Large intestine (tissue), 3 donors: ENCODE measurements around the gene KCNJ6. TPM values are rescaled to one million over a fixed set of nuclear protein-coding genes. Genes with fewer than 3 reads are reported as not detected.

Experiments
- DNase-seq, 2 donors: peaks; one replicate each; pipeline versions ENCODE4 v3.0.0 to v3.0.0-alpha.2; 2013
- H3K27ac ChIP-seq: one replicate; pipeline ENCODE4 v1.5.1; 2013; ENCODE audit warnings: low read length
- H3K27me3 ChIP-seq: 2 replicates; pipeline ENCODE4 v1.6.1; 2013; ENCODE audit warnings: low read length; ENCODE audit not compliant: control insufficient read depth, insufficient read depth
- H3K36me3 ChIP-seq: 2 replicates; pipeline ENCODE4 v1.6.1; 2013; ENCODE audit warnings: low read length; ENCODE audit not compliant: control insufficient read depth, insufficient read depth
- H3K4me1 ChIP-seq: one replicate; pipeline ENCODE4 v1.6.1; 2013; ENCODE audit warnings: low read length; ENCODE audit not compliant: control insufficient read depth, insufficient read depth
- H3K4me3 ChIP-seq: one replicate; pipeline ENCODE4 v1.5.1; 2013; ENCODE audit warnings: low read length
- H3K9me3 ChIP-seq: one replicate; pipeline ENCODE4 v1.6.1; 2013; ENCODE audit warnings: mild to moderate bottlenecking, low read depth, low read length, moderate library complexity; ENCODE audit not compliant: control insufficient read depth
- WGBS: methylation state at CpG from one replicate; pipeline ENCODE4 v1.1.5; 2013; ENCODE audit warnings: low lambda C conversion rate; ENCODE audit not compliant: insufficient coverage; 5-methylcytosine and 5-hydroxymethylcytosine counted together
- polyA plus RNA-seq: library from polyadenylated mRNA; unstranded; fragments of 120-200 nt; gene quantifications from one replicate; pipeline ENCODE4 v1.2.1, GENCODE V29; 2013

KCNJ6 gene
- polyA plus RNA-seq, 1 donor = 0.39 TPM

- Histone ChIP-seq H3K4me1 (no peaks in the 10 kb centered on the region), H3K36me3 (no peaks in the 10 kb centered on the region)
- WGBS = 50% methylated on average over 2 of the region's 3 CpGs
Measured at GRCh38 chr21:37688952-37689659, 227.2 kb downstream of the KCNJ6 start.

DNA sequence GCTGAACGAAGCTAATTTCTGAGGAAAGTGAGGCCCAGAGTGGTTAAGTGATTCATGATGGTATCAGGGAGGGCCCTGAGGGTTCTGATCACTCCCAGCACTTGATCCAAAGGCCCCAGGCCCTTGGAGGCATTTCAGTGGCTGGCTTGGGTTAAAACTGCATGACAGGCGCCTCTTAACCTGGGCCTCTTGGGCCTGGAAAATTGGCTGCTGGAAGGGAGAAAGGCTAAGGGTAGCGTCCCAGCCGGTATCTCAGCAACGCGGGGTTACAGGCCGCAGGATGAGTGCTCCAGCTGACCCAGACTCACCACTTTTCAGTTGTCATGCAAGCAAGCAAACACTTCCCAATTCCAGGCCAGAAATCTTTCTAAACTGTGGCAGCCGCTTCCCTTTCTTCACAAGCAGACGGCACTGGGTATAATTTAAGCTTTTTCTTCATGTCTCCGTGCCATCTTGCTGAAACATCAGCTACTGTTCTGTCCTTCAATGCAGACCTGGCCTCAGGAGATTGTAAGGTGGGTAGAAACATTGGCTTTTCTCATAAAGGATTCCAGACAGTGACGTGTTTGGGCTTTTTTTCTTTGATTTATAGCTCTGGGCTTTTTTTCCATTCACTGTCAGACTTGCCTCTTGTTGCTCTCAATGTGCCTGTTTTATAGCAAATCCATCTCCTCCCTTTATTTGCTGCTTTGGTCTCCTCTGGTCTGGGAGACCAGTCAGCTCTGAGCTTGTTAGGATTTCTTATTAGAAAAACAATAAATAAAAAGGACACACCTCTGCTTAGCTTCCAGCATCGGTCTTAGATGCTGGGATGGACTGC is 229.1 kb downstream of the KCNJ6 start:
- Histone ChIP-seq H3K27me3 (no peaks in the 10 kb centered on the region), H3K4me1 (no peaks in the 10 kb centered on the region), H3K36me3 (no peaks in the 10 kb centered on the region), H3K9me3 (no peaks in the 10 kb centered on the region), H3K4me3 (no peak overlapping the region), H3K27ac (no peak overlapping the region)
- 77% methylated on average over 3 of the region's 12 CpGs for WGBS
- DNase-seq = no peak

More at GRCh38 chr21:37688952-37689659, 227.2 kb downstream of the KCNJ6 start:
- Histone ChIP-seq H3K27ac (no peak overlapping the region), H3K27me3 (no peaks in the 10 kb centered on the region), H3K4me3 (no peak overlapping the region), H3K9me3 (no peaks in the 10 kb centered on the region)
- no peak for DNase-seq

GRCh38 chr21:37684547-37684946 is 231.7 kb downstream of the KCNJ6 start:
- Histone ChIP-seq H3K4me3 (no peak overlapping the region), H3K9me3 (no peaks in the 10 kb centered on the region), H3K27me3 (no peaks in the 10 kb centered on the region), H3K27ac (no peak overlapping the region), H3K4me1 (no peaks in the 10 kb centered on the region), H3K36me3 (no peaks in the 10 kb centered on the region)
- WGBS = 72% methylated on average over 2 of the region's 4 CpGs
- DNase-seq = no peak

DNA sequence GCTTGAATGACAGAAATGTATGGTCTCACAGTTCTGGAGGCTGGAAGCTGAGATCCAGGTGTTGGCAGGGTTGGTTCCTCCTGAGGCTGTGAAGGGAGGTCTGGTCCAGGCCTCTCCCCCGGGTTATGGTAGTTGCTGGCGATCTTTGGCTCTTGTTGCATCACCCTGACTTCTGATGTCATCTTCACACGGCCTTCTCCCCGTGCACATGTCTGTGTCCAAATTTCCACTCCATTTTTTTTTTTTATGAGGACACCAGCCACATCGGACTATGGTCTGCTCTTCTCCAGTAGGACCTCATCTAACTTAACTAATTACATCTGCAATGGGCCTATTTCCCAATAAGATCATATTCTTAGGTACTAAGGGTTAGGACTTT is 232.2 kb downstream of the KCNJ6 start:
- Histone ChIP-seq H3K27me3 (no peaks in the 10 kb centered on the region), H3K9me3 (no peaks in the 10 kb centered on the region), H3K27ac (no peak overlapping the region), H3K4me1 (no peaks in the 10 kb centered on the region), H3K4me3 (no peak overlapping the region), H3K36me3 (no peaks in the 10 kb centered on the region)
- no peak for DNase-seq
- no CpG with 5 or more reads among the region's 5 CpGs for whole genome bisulfite sequencing

DNA sequence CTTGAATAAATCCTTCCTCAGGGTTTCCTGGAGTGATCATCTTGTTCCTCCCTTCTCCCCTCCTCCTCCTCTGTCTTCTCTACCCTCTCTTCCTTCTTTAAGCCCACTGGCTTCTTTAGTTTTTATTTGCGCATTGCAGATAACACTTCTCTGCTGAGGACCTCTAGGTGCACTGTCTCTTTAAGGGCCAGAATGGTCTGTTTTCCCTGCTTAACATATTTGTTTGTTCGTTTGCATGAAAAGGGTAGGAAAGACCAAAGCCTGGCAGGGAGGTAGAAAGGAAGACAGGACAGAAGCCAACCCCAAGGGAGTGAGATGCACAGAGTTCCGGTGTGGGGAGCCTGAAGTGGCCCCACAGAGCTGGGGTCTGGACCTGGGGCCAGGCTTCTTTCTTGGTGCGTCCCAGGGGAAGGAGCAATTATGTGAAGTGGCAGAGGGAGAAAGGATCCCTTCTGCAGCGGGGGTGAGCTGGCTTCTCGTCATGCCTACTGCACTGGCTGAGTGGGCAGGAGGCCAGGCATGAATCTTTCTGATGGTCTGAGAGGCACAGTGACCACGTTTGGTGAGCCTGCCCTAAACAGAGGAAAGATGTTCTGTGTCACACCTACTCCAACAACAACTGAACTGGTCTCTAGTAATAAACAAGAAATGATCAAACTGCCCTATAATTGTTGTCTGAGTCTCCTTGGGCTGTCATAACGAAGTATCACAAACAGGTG is 232.7 kb downstream of the KCNJ6 start:
- Histone ChIP-seq H3K27me3 (no peaks in the 10 kb centered on the region), H3K9me3 (no peaks in the 10 kb centered on the region), H3K27ac (no peak overlapping the region), H3K36me3 (no peaks in the 10 kb centered on the region), H3K4me3 (no peak overlapping the region), H3K4me1 (no peaks in the 10 kb centered on the region)
- no CpG with 5 or more reads among the region's 8 CpGs for WGBS
- DNase-seq = no peak

- Histone ChIP-seq H3K36me3 (no peaks in the 10 kb centered on the region), H3K4me1 (no peaks in the 10 kb centered on the region), H3K4me3 (no peak overlapping the region), H3K27ac (no peak overlapping the region), H3K9me3 (no peaks in the 10 kb centered on the region), H3K27me3 (no peaks in the 10 kb centered on the region)
- no peak for DNase-seq
- WGBS = no CpG with 5 or more reads among the region's 6 CpGs
Measured at GRCh38 chr21:37682966-37683365, 233.3 kb downstream of the KCNJ6 start.

GRCh38 chr21:37677006-37677405 is 239.3 kb downstream of the KCNJ6 start:
- no CpG with 5 or more reads among the region's 4 CpGs for WGBS
- DNase-seq = no peak
- no peaks in the 10 kb centered on the region for H3K36me3 ChIP-seq
- no peaks in the 10 kb centered on the region for H3K4me1 ChIP-seq
- peaks cover 18% of the 10 kb centered on the region for H3K27me3 ChIP-seq
- no peak overlapping the region for H3K4me3 ChIP-seq
- H3K27ac ChIP-seq = no peak overlapping the region
- H3K9me3 ChIP-seq = no peaks in the 10 kb centered on the region

- Histone ChIP-seq H3K27ac (no peak overlapping the region), H3K27me3 (peaks cover 18% of the 10 kb centered on the region), H3K36me3 (no peaks in the 10 kb centered on the region), H3K4me1 (no peaks in the 10 kb centered on the region), H3K9me3 (no peaks in the 10 kb centered on the region), H3K4me3 (no peak overlapping the region)
- WGBS = no CpG with 5 or more reads among the region's 35 CpGs
- DNase-seq = peak; percentile 27 to 40
Measured at GRCh38 chr21:37675202-37675801, 241.0 kb downstream of the KCNJ6 start.

- no peak for DNase-seq
- Histone ChIP-seq H3K4me3 (no peak overlapping the region), H3K27me3 (peaks cover 18% of the 10 kb centered on the region), H3K27ac (no peak overlapping the region), H3K36me3 (no peaks in the 10 kb centered on the region), H3K9me3 (no peaks in the 10 kb centered on the region), H3K4me1 (no peaks in the 10 kb centered on the region)
- no CpG with 5 or more reads among the region's 9 CpGs for WGBS
Measured at GRCh38 chr21:37673801-37674575, 242.3 kb downstream of the KCNJ6 start.
